NCI-H82 (cell line): ENCODE results near the gene GALNT10.

Experiments used
- DNase-seq: peaks from one replicate; lab custom pipeline; 2025; lab: John Stamatoyannopoulos, UW

GALNT10 gene

DNA sequence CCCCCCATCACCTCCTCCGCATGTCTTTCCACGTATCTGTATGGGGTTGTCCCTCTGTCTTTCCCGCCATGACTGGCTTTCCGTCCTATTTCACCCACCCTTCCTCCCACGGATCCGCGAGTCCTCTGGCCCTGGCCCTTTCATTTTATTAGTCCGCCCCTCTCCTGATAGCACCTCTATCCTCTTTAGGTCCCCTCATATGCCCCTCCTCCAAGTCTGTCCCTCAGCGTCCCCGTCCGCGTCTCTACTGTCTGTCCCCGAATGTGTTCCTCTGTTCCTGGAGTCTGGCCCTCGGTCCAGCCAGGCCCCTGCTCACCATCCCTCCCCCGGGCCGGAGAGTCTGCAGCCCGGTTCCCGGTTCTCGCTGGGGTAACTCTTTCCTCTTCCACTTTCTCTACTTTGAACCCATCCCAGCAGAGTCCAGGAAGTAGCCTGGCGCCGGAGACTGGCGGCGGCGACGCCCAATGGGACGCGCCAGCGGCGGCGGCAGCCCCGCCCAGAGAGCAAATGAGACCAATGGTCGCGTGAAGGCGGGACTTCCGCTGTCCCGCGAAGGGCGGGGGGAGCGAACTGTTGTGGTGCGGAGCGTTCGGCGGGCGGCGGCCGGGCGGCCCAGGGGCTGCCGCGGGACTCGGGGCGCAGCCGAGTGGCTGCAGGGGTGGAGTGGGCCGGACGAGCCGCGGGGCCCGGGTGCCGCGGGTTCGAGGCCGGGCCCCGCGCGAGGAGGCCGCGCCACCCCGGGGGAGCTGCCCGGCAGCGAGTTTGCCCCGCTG lies 255.1 kb downstream of the GALNT10 start, which contains the start of gene SAP30L:
SAP30L (plus strand) TSS at position 576 of the 773 bp plus-strand sequence. CDS start 608 bp downstream, outside the sequence.
- peak; percentile 91 for DNase-seq

DNA sequence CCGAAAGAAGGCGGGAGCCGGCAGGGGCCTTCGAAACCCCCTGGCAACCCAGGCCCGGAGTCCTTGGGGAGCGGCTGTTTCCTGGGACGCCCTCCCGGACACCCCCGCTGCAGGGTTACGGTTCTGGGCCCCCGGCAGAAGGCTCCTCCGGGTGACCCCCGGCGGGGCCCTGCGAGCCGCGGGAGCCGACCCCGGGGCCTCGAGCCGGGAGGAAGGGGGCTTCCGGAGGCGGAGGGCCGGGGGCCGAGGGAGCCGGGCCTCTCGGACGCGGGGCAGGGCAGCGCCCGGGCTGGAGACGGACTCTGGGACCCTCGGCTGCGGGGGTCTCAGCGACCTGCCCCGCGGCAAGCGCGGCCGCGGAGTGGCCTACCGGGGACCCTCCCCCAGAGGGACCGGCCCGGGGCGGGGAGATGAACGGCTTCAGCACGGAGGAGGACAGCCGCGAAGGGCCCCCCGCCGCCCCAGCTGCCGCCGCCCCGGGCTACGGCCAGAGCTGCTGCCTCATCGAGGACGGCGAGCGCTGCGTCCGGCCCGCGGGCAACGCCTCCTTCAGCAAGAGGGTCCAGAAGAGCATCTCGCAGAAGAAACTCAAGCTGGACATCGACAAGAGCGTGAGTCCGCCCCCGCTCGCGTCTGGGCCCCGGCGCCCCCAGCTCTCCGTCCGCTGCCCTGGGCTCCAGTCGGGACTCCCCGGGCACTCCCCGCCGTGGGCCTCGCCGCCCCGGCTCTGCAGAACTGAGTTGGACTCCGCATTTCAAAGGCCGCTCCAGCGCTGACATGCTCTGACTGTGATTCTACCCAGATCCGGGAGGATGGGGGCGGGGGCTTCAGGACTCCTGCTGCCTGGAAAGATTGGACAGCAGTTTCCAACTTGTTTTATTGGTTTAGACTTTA lies 255.9 kb downstream of the GALNT10 start:
- peak; percentile 52 for DNase-seq

DNA sequence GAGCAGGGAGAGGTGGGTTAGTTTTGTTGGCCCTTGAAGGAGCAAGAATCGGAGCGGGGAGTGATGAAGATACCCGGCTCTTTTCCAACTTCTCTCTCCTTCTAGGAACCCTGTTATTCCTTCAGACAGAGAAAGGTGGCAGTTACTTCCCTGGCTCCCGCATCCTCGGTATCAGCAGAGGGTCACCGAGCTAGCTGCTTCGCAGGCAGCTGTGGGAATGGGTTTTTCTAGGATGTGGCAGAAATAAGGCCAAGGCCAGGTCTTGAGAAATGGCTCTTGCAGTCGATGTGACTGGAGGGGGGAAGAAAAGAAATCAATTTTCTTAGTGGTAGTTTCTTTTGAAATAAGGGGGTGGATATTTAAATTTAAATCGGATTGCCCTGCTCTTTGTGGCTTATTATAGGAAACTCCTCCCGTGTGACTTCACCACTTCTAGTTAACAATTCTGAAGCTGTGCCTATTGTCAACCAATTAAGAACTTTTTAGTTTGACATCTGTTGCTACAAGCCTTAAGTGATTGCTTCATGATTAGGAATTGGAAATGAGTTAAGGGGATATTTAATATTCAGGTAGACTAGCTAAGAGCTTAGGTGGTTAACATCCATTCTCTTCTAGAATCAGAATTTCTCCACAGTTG lies 256.7 kb downstream of the GALNT10 start:
- DNase-seq = no peak

DNA sequence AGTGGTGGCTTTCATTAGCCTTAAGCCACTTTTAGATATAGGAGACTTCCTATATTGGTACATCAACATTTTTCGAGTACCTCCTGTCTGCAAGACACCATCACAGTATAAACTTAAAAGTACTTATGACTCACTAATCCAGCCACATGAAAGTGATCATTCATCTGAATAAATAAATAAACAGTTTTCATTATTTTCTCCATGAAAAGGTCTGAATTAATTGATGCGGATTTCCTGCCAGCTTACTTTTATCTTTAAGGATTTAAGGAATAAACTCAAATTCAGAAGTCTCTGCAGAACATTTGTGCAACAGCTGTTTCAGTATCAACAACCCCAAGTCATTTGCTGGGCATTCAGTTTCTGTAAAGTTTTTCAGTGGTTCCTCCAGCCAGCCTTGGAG lies 259.3 kb downstream of the GALNT10 start:
- DNase-seq = no peak

DNA sequence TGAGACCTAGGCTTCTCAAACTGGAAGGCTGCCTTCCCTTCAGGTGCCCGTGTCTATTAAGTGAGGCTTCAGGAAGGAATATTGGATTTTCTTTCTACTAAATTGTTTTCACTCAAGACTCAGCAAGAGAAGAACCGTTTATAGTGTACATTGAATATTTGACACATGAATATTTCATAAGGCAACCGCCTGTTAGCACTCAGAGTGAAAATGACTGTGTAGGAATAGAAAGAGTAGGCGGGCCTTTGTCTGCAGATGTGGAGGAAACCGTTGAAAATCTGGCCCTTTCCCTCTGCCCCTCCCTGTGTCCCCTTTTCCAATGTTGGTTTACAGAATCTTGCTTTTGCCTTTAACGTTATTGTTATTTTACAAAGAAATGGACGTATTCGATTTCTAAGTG lies 261.4 kb downstream of the GALNT10 start:
- no peak for DNase-seq

DNA sequence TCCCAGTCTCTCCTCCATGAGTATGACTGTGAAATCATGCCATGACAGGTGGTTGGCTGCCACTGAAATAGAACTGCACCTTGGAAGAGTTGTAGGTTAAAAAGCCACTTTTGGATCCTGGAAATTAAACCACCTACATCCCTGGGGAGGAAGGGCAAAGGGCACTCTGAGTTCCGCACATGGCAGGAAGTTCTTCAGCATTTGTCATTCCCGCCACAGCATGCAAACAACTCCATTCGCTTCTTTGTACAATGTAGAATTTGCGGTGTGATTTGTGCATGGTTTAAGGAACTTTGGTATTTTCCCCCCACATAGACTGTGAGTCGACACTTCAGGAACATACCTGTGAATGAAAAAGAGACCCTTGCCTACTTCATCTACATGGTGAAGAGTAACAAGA lies 265.1 kb downstream of the GALNT10 start:
- DNase-seq = no peak

DNA sequence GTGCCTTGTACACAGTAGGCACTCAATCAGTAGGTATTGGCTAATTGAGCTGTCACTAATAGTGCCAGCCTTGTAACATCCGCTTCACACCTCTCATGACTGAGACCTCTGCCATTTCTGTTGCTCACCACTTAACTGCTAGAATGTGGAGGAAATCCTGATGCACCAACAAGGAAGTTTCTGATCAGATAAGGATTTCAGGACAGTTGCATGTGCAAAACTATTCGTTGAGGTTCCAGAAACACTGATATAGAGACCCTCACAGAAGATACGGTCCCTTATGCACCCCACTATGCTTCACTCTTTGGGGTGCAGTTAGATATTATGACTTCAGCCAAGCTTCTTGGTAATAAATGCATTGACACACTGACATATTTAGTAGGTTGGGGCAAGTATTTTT lies 266.0 kb downstream of the GALNT10 start:
- DNase-seq = no peak

DNA sequence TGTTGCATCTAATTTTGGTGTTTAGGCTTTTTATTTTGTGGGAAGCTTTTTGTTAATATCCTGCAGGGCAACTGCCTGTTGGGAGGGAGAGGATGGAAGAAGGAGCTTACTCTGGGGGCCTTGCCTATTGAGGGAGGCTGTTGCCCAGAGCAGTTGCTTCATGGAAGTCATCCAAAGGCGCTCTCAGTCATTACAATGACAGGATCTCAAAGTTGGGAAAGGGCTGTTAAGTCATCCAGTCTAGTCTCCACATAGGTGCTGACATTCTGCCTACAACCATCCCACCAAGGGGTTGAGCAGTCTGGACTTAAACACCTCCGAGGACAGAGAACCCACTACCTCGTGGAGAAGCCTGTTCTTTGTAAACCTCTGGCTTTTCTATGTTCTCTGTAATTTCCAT lies 268.5 kb downstream of the GALNT10 start:
- DNase-seq = no peak

DNA sequence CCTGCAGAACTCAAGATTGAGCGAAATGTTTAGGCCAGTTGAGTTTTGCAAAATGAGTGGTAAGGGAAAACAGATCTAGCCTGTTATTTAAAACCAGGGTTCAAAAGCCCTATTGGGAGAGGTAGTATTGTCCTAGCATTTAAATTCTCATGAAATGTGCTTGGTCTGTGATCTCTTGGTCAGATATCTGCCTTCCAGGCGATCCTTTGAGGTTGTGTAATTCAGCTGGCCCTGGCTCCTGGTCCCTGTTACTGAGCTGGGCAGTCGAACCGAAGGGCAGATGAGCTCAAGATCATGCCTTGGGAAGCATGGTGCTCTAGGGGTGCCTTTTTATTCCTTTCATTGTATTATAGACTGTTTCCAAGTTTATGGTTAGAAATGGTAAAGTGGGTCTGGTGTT lies 269.6 kb downstream of the GALNT10 start:
- no peak for DNase-seq

DNA sequence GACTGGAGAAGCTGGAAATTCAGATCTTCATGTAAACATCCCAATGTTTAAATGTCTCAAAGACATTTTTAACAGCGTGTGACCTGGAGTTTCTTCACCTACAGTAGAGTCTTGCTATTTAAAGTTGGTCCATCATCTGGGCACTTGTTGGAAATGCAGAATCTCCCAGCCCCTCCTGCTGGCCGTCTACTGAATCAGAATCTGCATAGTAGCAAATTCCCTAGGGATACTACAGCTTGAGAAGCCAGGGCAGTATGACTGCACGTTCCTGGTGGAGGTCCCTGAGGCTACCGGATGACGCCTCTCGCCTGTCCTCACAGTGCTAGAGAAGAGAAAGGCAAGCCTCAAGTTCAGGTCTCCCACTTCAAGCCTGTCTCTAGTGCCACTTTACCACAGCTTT lies 271.0 kb downstream of the GALNT10 start:
- DNase-seq = peak; percentile 69

DNA sequence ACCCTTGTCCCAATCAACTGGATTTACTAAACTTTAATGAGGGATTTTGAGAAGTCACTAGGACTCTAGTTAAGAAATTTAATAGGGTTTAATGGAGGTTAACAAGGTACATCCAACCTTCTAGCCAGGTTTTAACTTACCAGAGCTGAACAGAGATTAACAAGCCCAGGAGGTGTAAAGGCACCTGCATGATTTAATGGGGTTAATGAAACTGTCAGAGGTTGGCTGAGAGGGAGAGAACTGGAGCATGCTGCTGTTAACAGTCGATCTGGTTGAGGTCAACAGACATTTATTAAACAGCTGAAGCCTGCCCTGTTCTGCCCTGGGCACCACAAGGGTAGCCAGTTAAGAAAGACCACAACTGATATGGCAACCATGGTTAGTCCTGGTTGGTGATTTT lies 273.9 kb downstream of the GALNT10 start:
- no peak for DNase-seq

DNA sequence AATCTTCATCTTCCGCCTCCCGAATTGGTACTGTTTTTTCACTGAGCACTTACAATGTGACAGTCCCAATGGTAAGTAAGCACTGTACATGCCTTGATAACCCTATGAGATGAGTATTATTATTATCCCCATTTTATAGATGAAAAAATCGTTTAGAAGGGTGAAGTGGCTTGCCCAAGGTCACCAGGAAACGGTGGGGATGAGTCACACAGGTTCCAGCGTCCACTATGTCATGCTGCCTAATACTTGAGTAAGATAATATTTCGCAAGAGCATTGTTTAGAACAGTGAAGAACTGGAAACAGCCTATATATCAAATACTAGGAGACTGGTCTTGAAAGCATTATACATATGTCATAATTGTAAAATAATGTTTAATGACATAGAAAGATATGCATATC lies 274.6 kb downstream of the GALNT10 start:
- DNase-seq = no peak

DNA sequence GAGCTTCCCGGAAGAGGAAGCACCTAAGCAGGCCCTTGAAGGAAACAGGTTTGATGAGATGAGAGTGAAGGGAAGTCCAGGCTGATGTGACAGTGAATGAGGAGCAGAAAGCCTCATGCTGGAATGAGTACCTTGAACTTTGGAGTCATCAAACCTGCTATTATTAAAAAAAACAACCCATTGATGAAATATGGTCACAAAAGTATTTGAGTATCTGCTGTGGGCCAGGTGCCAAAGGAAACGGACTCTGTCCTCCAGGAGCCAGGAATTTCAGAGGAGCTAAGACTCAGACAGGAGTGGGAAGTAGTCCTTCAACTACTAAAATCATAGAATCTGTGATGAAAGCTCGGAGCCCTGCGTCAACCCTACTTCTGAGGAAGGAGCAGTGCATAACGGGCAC lies 275.6 kb downstream of the GALNT10 start:
- DNase-seq = no peak

DNA sequence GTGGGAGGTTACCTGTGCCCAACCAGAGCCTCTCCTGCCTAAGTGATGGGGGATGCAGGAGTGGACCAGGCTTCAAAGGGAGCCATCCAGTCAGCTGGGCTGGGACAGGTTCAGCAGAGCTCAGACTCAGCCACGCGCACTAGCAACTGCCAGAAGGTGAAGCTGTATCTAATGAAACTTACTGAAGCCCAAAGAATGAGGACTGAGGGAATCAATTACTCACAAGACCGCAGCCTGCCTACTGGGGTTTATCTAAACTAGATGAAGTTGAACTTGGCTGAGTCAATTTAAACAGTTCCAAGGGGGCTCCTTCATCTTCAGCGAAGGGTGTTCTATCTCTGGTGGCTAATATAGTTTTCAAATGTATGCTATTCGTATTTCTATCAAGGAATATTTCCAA lies 276.1 kb downstream of the GALNT10 start:
- no peak for DNase-seq

DNA sequence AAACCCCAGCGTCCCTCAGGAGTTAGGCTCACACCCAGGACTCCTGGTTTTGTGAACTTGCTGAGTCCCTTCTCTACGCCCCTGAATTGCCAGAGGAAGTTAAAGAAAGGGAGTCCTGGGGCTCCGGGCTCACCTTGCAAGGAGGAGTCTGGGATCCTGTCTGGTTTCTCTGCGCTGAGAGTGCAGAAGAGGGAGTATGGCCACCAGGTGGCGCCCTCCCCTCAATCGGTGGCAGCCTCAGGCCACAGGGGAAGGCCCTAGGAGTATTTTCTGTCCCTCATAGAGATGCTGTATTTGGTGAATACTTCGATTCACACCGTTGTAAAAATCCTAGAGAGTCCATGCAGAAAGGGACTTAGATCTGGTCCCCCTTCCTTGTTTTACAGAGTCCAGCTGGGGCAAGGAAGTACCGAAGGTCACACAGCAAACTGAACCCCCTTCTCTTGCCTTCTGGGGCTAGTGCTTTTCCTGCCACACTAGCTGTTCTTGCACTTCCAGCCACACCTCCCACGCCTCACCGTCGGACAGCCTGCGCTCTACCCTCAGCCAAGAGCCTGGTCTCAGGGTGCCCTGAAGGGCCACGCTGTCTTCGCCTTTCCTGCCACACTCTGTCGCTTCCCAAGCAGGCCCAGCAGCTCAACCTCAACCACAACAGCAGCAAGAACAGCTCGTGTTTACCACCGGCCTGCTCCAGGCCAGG lies 277.3 kb downstream of the GALNT10 start:
- peak; percentile 79 for DNase-seq

DNA sequence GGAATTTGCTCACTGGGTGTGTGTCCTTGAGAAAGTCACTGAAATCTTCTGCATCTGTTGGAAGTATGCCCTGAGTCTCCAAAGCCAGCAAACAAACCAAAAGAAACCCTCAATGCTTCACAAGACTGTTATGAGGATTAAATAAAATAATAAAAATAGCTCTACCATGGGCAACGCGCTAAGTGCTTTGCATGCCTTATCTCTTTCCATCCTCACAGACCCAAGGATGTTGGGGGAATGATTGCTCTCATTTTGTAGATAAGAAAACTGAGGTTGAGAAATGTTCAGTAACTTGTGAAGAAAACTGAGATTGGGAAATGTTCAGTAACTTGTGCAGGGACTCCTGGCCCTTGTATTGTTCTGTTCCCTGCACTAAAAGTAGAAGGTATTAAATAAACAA lies 279.6 kb downstream of the GALNT10 start:
- DNase-seq = no peak
